ENCODE results near the gene SCN5A. TPM values are rescaled to one million over a fixed set of nuclear protein-coding genes. Genes with fewer than 3 reads are reported as not detected.

Gene SCN5A
- total RNA-seq, 2 experiments from 2014 or later = 0.20 to 0.52 TPM

- ChIA-PET CTCF (interaction anchor here (0.9 to 1.5 kb wide), 2 partner anchors 26 to 374 kb away, joined by 3 to 5 read pairs; no protein-coding TSS in a partner anchor), POLR2A (no interaction called here)
- H3K27me3 Mint-ChIP-seq = no peaks in the 10 kb centered on the region
- no peak for ATAC-seq
- no peaks in the 10 kb centered on the region for H3K4me1 Mint-ChIP-seq (ENCODE audit: low read depth)
- H3K9me3 Mint-ChIP-seq = no peaks in the 10 kb centered on the region
- intact Hi-C loops (cut with micrococcal nuclease) = no loop called here
- no peak overlapping the region for H3K4me3 Mint-ChIP-seq
- no peak overlapping the region for H3K27ac Mint-ChIP-seq
- H3K36me3 Mint-ChIP-seq (ENCODE audit: low read depth) = no peaks in the 10 kb centered on the region
- TF ChIP-seq CTCF (IDR thresholded peaks at IDR 0.05) = no peak
- DNase-seq = no peak
Measured at GRCh38 chr3:38626171-38626570, 23.3 kb downstream of the SCN5A start.

GRCh38 chr3:38623539-38623938, 25.9 kb downstream of the SCN5A start:
- H3K4me1 Mint-ChIP-seq (ENCODE audit: low read depth) = no peaks in the 10 kb centered on the region
- DNase-seq = no peak
- ChIA-PET CTCF (no interaction called here), POLR2A (no interaction called here)
- no peaks in the 10 kb centered on the region for H3K36me3 Mint-ChIP-seq (ENCODE audit: low read depth)
- no peak overlapping the region for H3K27ac Mint-ChIP-seq
- TF ChIP-seq CTCF (IDR thresholded peaks at IDR 0.05) = no peak
- ATAC-seq = no peak
- intact Hi-C loops (cut with micrococcal nuclease) = no loop called here
- H3K4me3 Mint-ChIP-seq = no peak overlapping the region
- no peaks in the 10 kb centered on the region for H3K9me3 Mint-ChIP-seq
- no peaks in the 10 kb centered on the region for H3K27me3 Mint-ChIP-seq

GRCh38 chr3:38622336-38622735, 27.2 kb downstream of the SCN5A start:
- intact Hi-C loops (cut with micrococcal nuclease) = no loop called here
- ATAC-seq (no peak), DNase-seq (no peak)
- ChIA-PET POLR2A (no interaction called here), CTCF (interaction anchor here (1.0 kb wide), 1 partner anchor 33 kb away, joined by 3 read pairs; no protein-coding TSS in a partner anchor)
- H3K4me1 Mint-ChIP-seq (ENCODE audit: low read depth) = no peaks in the 10 kb centered on the region
- H3K9me3 Mint-ChIP-seq = no peaks in the 10 kb centered on the region
- TF ChIP-seq CTCF (IDR thresholded peaks at IDR 0.05) = no peak
- H3K27me3 Mint-ChIP-seq = no peaks in the 10 kb centered on the region
- H3K27ac Mint-ChIP-seq = no peak overlapping the region
- no peak overlapping the region for H3K4me3 Mint-ChIP-seq
- H3K36me3 Mint-ChIP-seq (ENCODE audit: low read depth) = no peaks in the 10 kb centered on the region

- H3K36me3 Mint-ChIP-seq (ENCODE audit: low read depth) = no peaks in the 10 kb centered on the region
- no peaks in the 10 kb centered on the region for H3K9me3 Mint-ChIP-seq
- no peaks in the 10 kb centered on the region for H3K4me1 Mint-ChIP-seq (ENCODE audit: low read depth)
- no peak for DNase-seq
- ChIA-PET POLR2A (no interaction called here), CTCF (interaction anchor here (1.0 to 1.8 kb wide), 2 partner anchors 26 to 31 kb away, joined by 3 to 4 read pairs; no protein-coding TSS in a partner anchor)
- H3K27me3 Mint-ChIP-seq = no peaks in the 10 kb centered on the region
- TF ChIP-seq CTCF (IDR thresholded peaks at IDR 0.05) = no peak
- no peak for ATAC-seq
- H3K4me3 Mint-ChIP-seq = no peak overlapping the region
- intact Hi-C loops (cut with micrococcal nuclease) = no loop called here
- no peak overlapping the region for H3K27ac Mint-ChIP-seq
Measured at GRCh38 chr3:38620236-38620635, 29.3 kb downstream of the SCN5A start.

GRCh38 chr3:38618343-38618742, 31.1 kb downstream of the SCN5A start:
- ATAC-seq (no peak), DNase-seq (no peak)
- ChIA-PET CTCF (interaction anchor here (0.7 to 1.4 kb wide), 2 partner anchors 9 to 97 kb away, joined by 3 to 5 read pairs; no protein-coding TSS in a partner anchor), POLR2A (no interaction called here)
- Mint-ChIP-seq H3K9me3 (no peaks in the 10 kb centered on the region), H3K27me3 (no peaks in the 10 kb centered on the region), H3K36me3 (ENCODE audit: low read depth) (no peaks in the 10 kb centered on the region), H3K4me3 (no peak overlapping the region), H3K27ac (no peak overlapping the region), H3K4me1 (ENCODE audit: low read depth) (no peaks in the 10 kb centered on the region)
- intact Hi-C loops (cut with micrococcal nuclease) = no loop called here
- TF ChIP-seq CTCF (IDR thresholded peaks at IDR 0.05) = no peak
